Measurements from ENCODE around the gene KXD1.
"Not testable (repeated sequence)": the region's sequence is repeated elsewhere in the genome, so short reads cannot be mapped to it uniquely, and the experiment has no call there.

The KXD1 gene

GRCh38 chr19:18557411-18558201 is at the start of gene KXD1:
Gene KXD1 (plus strand): TSS chr19:18557870. CDS start chr19:18562057, 4,187 bp downstream.
- peak; percentile 70 for DNase-seq

- DNase-seq, result no peak
Measured at GRCh38 chr19:18508585-18508984, 49.1 kb upstream of the KXD1 start.

- DNase-seq, result no peak
Measured at GRCh38 chr19:18510216-18510615, 47.5 kb upstream of the KXD1 start.

GRCh38 chr19:18513868-18514267 is 43.8 kb upstream of the KXD1 start:
- DNase-seq, result no peak

- DNase-seq, result no peak
Measured at GRCh38 chr19:18514800-18515682, 42.6 kb upstream of the KXD1 start.

GRCh38 chr19:18515959-18516358 is 41.7 kb upstream of the KXD1 start:
- no peak for DNase-seq

GRCh38 chr19:18517606-18518005 is 40.1 kb upstream of the KXD1 start:
- no peak for DNase-seq

GRCh38 chr19:18518639-18519038 is 39.0 kb upstream of the KXD1 start:
- no peak for DNase-seq

GRCh38 chr19:18519962-18520847 is 37.5 kb upstream of the KXD1 start:
- DNase-seq, result no peak

GRCh38 chr19:18520848-18521691 is 36.6 kb upstream of the KXD1 start:
- DNase-seq, result no peak

GRCh38 chr19:18521692-18522123 is 36.0 kb upstream of the KXD1 start, which contains the start of gene ELL:
Gene ELL (minus strand): TSS chr19:18522070. CDS start chr19:18522055, 15 bp downstream.
- DNase-seq, result no peak

- peak; percentile 91 for DNase-seq
Measured at GRCh38 chr19:18522124-18522861, 35.4 kb upstream of the KXD1 start.

GRCh38 chr19:18522862-18523440 is 34.7 kb upstream of the KXD1 start:
- not testable (repeated sequence) for DNase-seq

GRCh38 chr19:18523841-18524240 is 33.8 kb upstream of the KXD1 start:
- DNase-seq, result no peak

- DNase-seq, result no peak
Measured at GRCh38 chr19:18526316-18526715, 31.4 kb upstream of the KXD1 start.

GRCh38 chr19:18529782-18530181 is 27.9 kb upstream of the KXD1 start:
- no peak for DNase-seq

GRCh38 chr19:18531485-18531884 is 26.2 kb upstream of the KXD1 start:
- DNase-seq, result no peak

- DNase-seq, result no peak
Measured at GRCh38 chr19:18532168-18532890, 25.3 kb upstream of the KXD1 start.

GRCh38 chr19:18533058-18533457 is 24.6 kb upstream of the KXD1 start:
- no peak for DNase-seq

GRCh38 chr19:18536475-18536874 is 21.2 kb upstream of the KXD1 start:
- DNase-seq, result no peak

Data from NCI-H187 treated with DMSO at 0.1 percent for 48 hours (cell line).